WTC11 (cell line): ENCODE measurements around the gene MEIS2.

Experiments used
- CTCF ChIP-seq: fragments of 200-600 bp; IDR thresholded peaks from 2 replicates; pipeline ENCODE4 v1.8.0; 2022; ENCODE audit warnings: antibody characterized with exemption
- JUN ChIP-seq: sonication (generic); formaldehyde crosslinking; IDR thresholded peaks from 2 replicates; pipeline ENCODE4 v1.8.0; 2023; ENCODE audit warnings: mild to moderate bottlenecking, missing genetic modification reagents
- NR2C2 ChIP-seq: sonication (generic); formaldehyde crosslinking; IDR thresholded peaks from 2 replicates; pipeline ENCODE4 v1.8.0; 2022; ENCODE audit warnings: mild to moderate bottlenecking, missing genetic modification reagents
- SMAD3 ChIP-seq: sonication (generic); formaldehyde crosslinking; IDR thresholded peaks from 2 replicates; pipeline ENCODE4 v1.8.0; 2022; ENCODE audit warnings: missing genetic modification reagents, mild to moderate bottlenecking, borderline replicate concordance
- SP1 ChIP-seq: sonication (generic); formaldehyde crosslinking; conservative IDR thresholded peaks from 2 replicates; pipeline ENCODE4 v1.8.1; 2022; ENCODE audit warnings: missing genetic modification reagents
- TP53 ChIP-seq: sonication (generic); formaldehyde crosslinking; IDR thresholded peaks from 2 replicates; pipeline ENCODE4 v1.8.1; 2023; ENCODE audit warnings: mild to moderate bottlenecking, missing genetic modification reagents
- USF1 ChIP-seq: sonication (generic); formaldehyde crosslinking; IDR thresholded peaks from 2 replicates; pipeline ENCODE4 v1.8.0; 2022; ENCODE audit warnings: mild to moderate bottlenecking, missing genetic modification reagents
- TF ChIP-seq, protein P1 (sequence below): sonication (generic); formaldehyde crosslinking; IDR thresholded peaks from 2 replicates; pipeline ENCODE4 v1.8.0; 2022; ENCODE audit warnings: mild to moderate bottlenecking, missing genetic modification reagents
- TF ChIP-seq, protein P2 (sequence below): fragments of 250-450 bp; sonication (Bioruptor Pico); IDR thresholded peaks from 2 replicates; pipeline ENCODE4 v2.1.2; 2022; ENCODE audit warnings: mild to moderate bottlenecking, moderate library complexity

- TF ChIP-seq CTCF (no peak), JUN (CRISPR knock-in tag) (no peak), SMAD3 (CRISPR knock-in tag) (no peak), SP1 (no peak), TP53 (CRISPR knock-in tag) (no peak), USF1 (CRISPR knock-in tag) (no peak), NR2C2 (no peak)
- TF ChIP-seq, protein P1, sequence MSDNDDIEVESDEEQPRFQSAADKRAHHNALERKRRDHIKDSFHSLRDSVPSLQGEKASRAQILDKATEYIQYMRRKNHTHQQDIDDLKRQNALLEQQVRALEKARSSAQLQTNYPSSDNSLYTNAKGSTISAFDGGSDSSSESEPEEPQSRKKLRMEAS: no peak
- TF ChIP-seq, protein P2, sequence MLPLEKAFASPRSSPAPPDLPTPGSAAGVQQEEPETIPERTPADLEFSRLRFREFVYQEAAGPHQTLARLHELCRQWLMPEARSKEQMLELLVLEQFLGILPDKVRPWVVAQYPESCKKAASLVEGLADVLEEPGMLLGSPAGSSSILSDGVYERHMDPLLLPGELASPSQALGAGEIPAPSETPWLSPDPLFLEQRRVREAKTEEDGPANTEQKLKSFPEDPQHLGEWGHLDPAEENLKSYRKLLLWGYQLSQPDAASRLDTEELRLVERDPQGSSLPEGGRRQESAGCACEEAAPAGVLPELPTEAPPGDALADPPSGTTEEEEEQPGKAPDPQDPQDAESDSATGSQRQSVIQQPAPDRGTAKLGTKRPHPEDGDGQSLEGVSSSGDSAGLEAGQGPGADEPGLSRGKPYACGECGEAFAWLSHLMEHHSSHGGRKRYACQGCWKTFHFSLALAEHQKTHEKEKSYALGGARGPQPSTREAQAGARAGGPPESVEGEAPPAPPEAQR (CRISPR knock-in tag): no peak
These were observed 92.1 kb downstream of the MEIS2 start for GRCh38 chr15:37008205-37008604.
